HepG2 (cell line): Measurements from ENCODE around the gene FOCAD. TPM values are rescaled to one million over a fixed set of nuclear protein-coding genes. Genes with fewer than 3 reads are reported as not detected.

Source experiments
- ATAC-seq: fragments of 200-7000 bp; cut with Tn5 transposase; 3 replicates; pipeline ENCODE4 v1.9.1; 2020; ENCODE audit warnings: mild to moderate bottlenecking, moderate library complexity
- BruUV-seq: library from RNA; stranded (reverse); fragments of 400-500 nt; replicated peaks from 2 replicates; lab custom pipeline; 2021; lab: Mats Ljungman, UMichigan
- CTCF ChIA-PET: fragments of 300-600 bp; formaldehyde crosslinking; extraction: SDS; loops from one replicate; lab custom pipeline; 2021; ENCODE audit warnings: low total read pairs, inconsistent platforms, low intra/inter-chr PET ratio; lab: Yijun Ruan, JAX
- POLR2A ChIA-PET: fragments of 350-600 bp; sonication (Branson Sonifier 250); formaldehyde crosslinking; loops from one replicate; lab custom pipeline; 2020; ENCODE audit warnings: antibody characterized with exemption, inconsistent platforms; lab: Yijun Ruan, JAX
- DNase-seq: peaks from one replicate; pipeline ENCODE4 v3.0.0-alpha.2; 2015; ENCODE audit warnings: low spot score
- FAIRE-seq: peaks from 3 replicates; lab custom pipeline; 2011; peaks lifted over from hg19 to GRCh38; lab: Jason Lieb, UNC
- H2AFZ ChIP-seq: one replicate; pipeline ENCODE4 v1.6.1; 2011; ENCODE audit warnings: low read length, inconsistent platforms
- H3K27ac ChIP-seq: fragments of 300-600 bp; 3 replicates; pipeline ENCODE4 v1.8.0; 2011; ENCODE audit warnings: mixed run types, mild to moderate bottlenecking, mixed read lengths, low read length, inconsistent platforms; ENCODE audit not compliant: insufficient read depth; ENCODE audit errors: extremely low read length
- H3K27me3 ChIP-seq, 2 experiments: fragments of 200-600 bp in 1 of 2; 2 replicates in 1 of 2; 3 replicates in 1 of 2; pipeline versions ENCODE4 v1.6.0 to v1.8.0; 2011; ENCODE audit warnings: low read length in 2 of 2, mild to moderate bottlenecking in 2 of 2, moderate library complexity in 2 of 2, inconsistent platforms in 1 of 2; ENCODE audit not compliant: insufficient read depth in 2 of 2, control insufficient read depth in 1 of 2
- H3K36me3 ChIP-seq, 2 experiments: fragments of 200-600 bp in 1 of 2; replicated peaks in 1 of 2; 2 replicates in 1 of 2; 3 replicates in 1 of 2; pipeline versions ENCODE4 v1.5.1 to v1.8.0; 2011; ENCODE audit warnings: low read length in 2 of 2, inconsistent platforms in 1 of 2; ENCODE audit not compliant: insufficient read depth in 2 of 2, control insufficient read depth in 1 of 2
- H3K4me1 ChIP-seq: 2 replicates; pipeline ENCODE4 v1.5.1; 2012; ENCODE audit warnings: low read length, inconsistent platforms; ENCODE audit not compliant: insufficient read depth
- H3K4me2 ChIP-seq: 2 replicates; pipeline ENCODE4 v1.6.0; 2011; ENCODE audit warnings: low read depth, low read length, inconsistent platforms
- H3K4me3 ChIP-seq, 3 experiments: fragments of 200-600 bp in 1 of 3; sonication (generic), shearing (Covaris generic) in 1 of 3; replicated peaks in 1 of 3; 2 replicates each; pipeline ENCODE4 v1.5.1; 2011 to 2016; ENCODE audit warnings: low read length in 3 of 3, inconsistent platforms in 2 of 3, low read depth in 2 of 3, mild to moderate bottlenecking in 2 of 3, control low read depth in 1 of 3, mixed read lengths in 1 of 3; ENCODE audit not compliant: insufficient read depth in 1 of 3
- H3K79me2 ChIP-seq: one replicate; pipeline ENCODE4 v1.6.1; 2011; ENCODE audit warnings: low read length, inconsistent platforms; ENCODE audit not compliant: insufficient read depth
- H3K9ac ChIP-seq: 2 replicates; pipeline ENCODE4 v1.6.0; 2011; ENCODE audit warnings: mild to moderate bottlenecking, low read depth, low read length, inconsistent platforms; ENCODE audit not compliant: insufficient read depth
- H3K9me3 ChIP-seq: 2 replicates; pipeline ENCODE4 v1.5.1; 2012; ENCODE audit warnings: mild to moderate bottlenecking, low read length
- H4K20me1 ChIP-seq: 2 replicates; pipeline ENCODE4 v1.6.0; 2011; ENCODE audit warnings: inconsistent platforms, mild to moderate bottlenecking, low read length, moderate library complexity; ENCODE audit not compliant: insufficient read depth
- ATAD3A ChIP-seq: sonication (generic); formaldehyde crosslinking; IDR thresholded peaks from 2 replicates; pipeline ENCODE4 v1.4.0; 2020; ENCODE audit warnings: missing genetic modification reagents
- BORCS8-MEF2B ChIP-seq: sonication (generic); formaldehyde crosslinking; IDR thresholded peaks from 2 replicates; pipeline ENCODE4 v1.8.0; 2022; ENCODE audit warnings: mild to moderate bottlenecking, missing genetic modification reagents
- EED ChIP-seq: sonication (generic); formaldehyde crosslinking; IDR thresholded peaks from 2 replicates; pipeline ENCODE4 v1.5.0; 2020; ENCODE audit warnings: mild to moderate bottlenecking, missing genetic modification reagents
- IRF9 ChIP-seq: sonication (generic); formaldehyde crosslinking; IDR thresholded peaks from 2 replicates; pipeline ENCODE4 v1.8.0; 2022; ENCODE audit warnings: missing genetic modification reagents, mild to moderate bottlenecking, borderline replicate concordance
- MXI1 ChIP-seq: IDR thresholded peaks from 3 replicates; pipeline ENCODE4 v1.6.1; 2012; ENCODE audit warnings: low read depth, low read length, inconsistent platforms, borderline replicate concordance
- NKX3-1 ChIP-seq: sonication (generic); formaldehyde crosslinking; IDR thresholded peaks from 2 replicates; pipeline ENCODE4 v1.5.0; 2020; ENCODE audit warnings: missing genetic modification reagents
- POLR2AphosphoS5 ChIP-seq: IDR thresholded peaks from 2 replicates; pipeline ENCODE4 v1.6.1; 2012; ENCODE audit warnings: low read depth, low read length
- PRDM15 ChIP-seq: sonication (generic); formaldehyde crosslinking; IDR thresholded peaks from 2 replicates; pipeline ENCODE4 v1.4.0; 2020; ENCODE audit warnings: missing genetic modification reagents
- RAD51 ChIP-seq: fragments of 450-650 bp; IDR thresholded peaks from 2 replicates; pipeline ENCODE4 v1.6.1; 2016; ENCODE audit warnings: borderline replicate concordance
- TEAD2 ChIP-seq: sonication (generic); formaldehyde crosslinking; IDR thresholded peaks from 2 replicates; pipeline ENCODE4 v1.9.0; 2021; ENCODE audit warnings: missing genetic modification reagents
- ZBTB42 ChIP-seq: sonication (generic); formaldehyde crosslinking; IDR thresholded peaks from 2 replicates; pipeline ENCODE4 v1.5.0; 2020; ENCODE audit warnings: mild to moderate bottlenecking, missing genetic modification reagents
- ZEB1 ChIP-seq: IDR thresholded peaks from 2 replicates; pipeline ENCODE4 v1.6.1; 2012; ENCODE audit warnings: mild to moderate bottlenecking, low read depth, inconsistent platforms; ENCODE audit not compliant: insufficient replicate concordance
- ZNF597 ChIP-seq: sonication (generic); formaldehyde crosslinking; IDR thresholded peaks from 2 replicates; pipeline ENCODE4 v1.5.0; 2020; ENCODE audit warnings: missing genetic modification reagents
- ZNF607 ChIP-seq: sonication (generic); formaldehyde crosslinking; IDR thresholded peaks from 2 replicates; pipeline ENCODE4 v1.5.1; 2020; ENCODE audit warnings: missing genetic modification reagents, mild to moderate bottlenecking, borderline replicate concordance
- WGBS: methylation state at CpG from one replicate; pipeline ENCODE4 v1.1.6; 2017; ENCODE audit warnings: low lambda C conversion rate; 5-methylcytosine and 5-hydroxymethylcytosine counted together
- in situ Hi-C: cut with HindIII; loops from 2 replicates; pipeline ENCODE4 v1.10.0; 2017; ENCODE audit warnings: low pct_unique_long_range_greater_than_20kb; ENCODE audit not compliant: extremely low pct_ligation_motif_present
- intact Hi-C: fragments of 100-400 bp; cut with micrococcal nuclease; formaldehyde crosslinking; loops from one replicate; pipeline ENCODE4 v1.10.0; 2022; ENCODE audit not compliant: unreplicated experiment
- polyA plus RNA-seq, 8 experiments: library from polyadenylated mRNA; depleted of rRNA in 3 of 8; stranded (reverse) in 7 of 8; unstranded in 1 of 8; fragments of >200 nt; fragmentation: Illumina TruSeq in 4 of 8; extraction: Trizol in 4 of 8; gene quantifications; 2 replicates each; pipeline versions ENCODE4 v1.2.1 to v1.2.3, GENCODE V29; 2011 to 2016; ENCODE audit warnings: low read depth in 4 of 8, missing spikeins in 1 of 8, mixed read lengths in 1 of 8; ENCODE audit not compliant: insufficient read depth in 1 of 8
- total RNA-seq, 5 experiments: library from RNA; depleted of rRNA; stranded (reverse); fragments of >200 nt; fragmentation: Illumina TruSeq; extraction: Trizol; gene quantifications; 2 replicates each; pipeline ENCODE4 v1.2.3, GENCODE V29; 2016; ENCODE audit warnings: low read depth in 1 of 5

The FOCAD gene
- total and polyA plus RNA-seq, 2 of the 13 experiments (the other 11 are each of a cell fraction or from before 2014, with no cell fraction given): 18.0 to 31.1 TPM

GRCh38 chr9:20950707-20951106 is 266.6 kb downstream of the FOCAD start:
- H3K4me2 ChIP-seq: no peak overlapping the region
- no peak overlapping the region for H2AFZ ChIP-seq
- WGBS: 95% methylated on average over 2 of the region's 2 CpGs
- DNase-seq (no peak), FAIRE-seq (no peak), ATAC-seq (no peak)
- ChIA-PET POLR2A (no interaction called here), CTCF (no interaction called here)
- H3K9ac ChIP-seq: no peak overlapping the region
- in situ Hi-C loops (no loop called here), intact Hi-C loops (no loop called here)
- no peaks in the 10 kb centered on the region for H3K79me2 ChIP-seq
- H3K27me3 ChIP-seq: no peaks in the 10 kb centered on the region
- H4K20me1 ChIP-seq: no peaks in the 10 kb centered on the region
- peaks cover 2 to 15% of the 10 kb centered on the region in 2 experiments for H3K36me3 ChIP-seq
- no peak overlapping the region for H3K4me3 ChIP-seq
- H3K4me1 ChIP-seq: no peaks in the 10 kb centered on the region
- TF ChIP-seq IRF9 (no peak), ZEB1 (no peak), POLR2AphosphoS5 (no peak), EED (CRISPR knock-in tag) (no peak), MXI1 (no peak), RAD51 (no peak), BORCS8-MEF2B (CRISPR knock-in tag) (no peak)
- BruUV-seq: no TSS peak
- H3K9me3 ChIP-seq: no peaks in the 10 kb centered on the region
- no peak overlapping the region for H3K27ac ChIP-seq

GRCh38 chr9:20962536-20963225 is 278.6 kb downstream of the FOCAD start:
- no peak for ATAC-seq
- 93% methylated on average over 4 of the region's 4 CpGs for WGBS
- no peaks in the 10 kb centered on the region for H4K20me1 ChIP-seq
- no peak overlapping the region for H3K27ac ChIP-seq
- CTCF ChIA-PET: no interaction called here
- in situ Hi-C loops (no loop called here), intact Hi-C loops (no loop called here)
- POLR2A ChIA-PET: no interaction called here
- no peak overlapping the region for H3K9ac ChIP-seq
- no peaks in the 10 kb centered on the region for H3K27me3 ChIP-seq
- H3K4me2 ChIP-seq: no peak overlapping the region
- no peaks in the 10 kb centered on the region for H3K9me3 ChIP-seq
- H2AFZ ChIP-seq: no peak overlapping the region
- no peak for DNase-seq
- FAIRE-seq: no peak
- H3K4me3 ChIP-seq: no peak overlapping the region
- H3K4me1 ChIP-seq: no peaks in the 10 kb centered on the region
- no TSS peak for BruUV-seq
- no peaks in the 10 kb centered on the region for H3K36me3 ChIP-seq
- no peaks in the 10 kb centered on the region for H3K79me2 ChIP-seq
- TF ChIP-seq NKX3-1: no peak
- no peak for TF ChIP-seq ATAD3A (CRISPR knock-in tag)
- TF ChIP-seq ZBTB42 (CRISPR knock-in tag): no peak
- no peak for TF ChIP-seq PRDM15 (CRISPR knock-in tag)
- no peak for TF ChIP-seq TEAD2 (CRISPR knock-in tag)
- no peak for TF ChIP-seq ZNF597 (CRISPR knock-in tag)
- no peak for TF ChIP-seq ZNF607 (CRISPR knock-in tag)
